NCI-H2107 treated with DMSO at 0.1 percent for 48 hours (cell line): ENCODE data around the gene DGCR6L.
"Not testable (repeated sequence)": the region's sequence is repeated elsewhere in the genome, so short reads cannot be mapped to it uniquely, and the experiment has no call there.

ENCODE experiments used
- DNase-seq: peaks from one replicate; lab custom pipeline; 2025; ENCODE audit not compliant: unreplicated experiment; lab: John Stamatoyannopoulos, UW

The DGCR6L gene

GRCh38 chr22:20292673-20293232 is 27.1 kb downstream of the DGCR6L start:
- no peak for DNase-seq

- no peak for DNase-seq
Observed at GRCh38 chr22:20292108-20292507, 27.8 kb downstream of the DGCR6L start.

- no peak for DNase-seq
Observed at GRCh38 chr22:20291604-20292063, 28.2 kb downstream of the DGCR6L start.

GRCh38 chr22:20291249-20291586 is 28.6 kb downstream of the DGCR6L start:
- no peak for DNase-seq

- DNase-seq = no peak
Observed at GRCh38 chr22:20290578-20291248, 29.1 kb downstream of the DGCR6L start.

GRCh38 chr22:20290045-20290392 is 29.8 kb downstream of the DGCR6L start:
- no peak for DNase-seq

GRCh38 chr22:20289182-20290044 is 30.4 kb downstream of the DGCR6L start:
- DNase-seq = not testable (repeated sequence)

GRCh38 chr22:20286784-20287423 is 33.0 kb downstream of the DGCR6L start:
- DNase-seq = not testable (repeated sequence)

- DNase-seq = not testable (repeated sequence)
Observed at GRCh38 chr22:20286312-20286660, 33.6 kb downstream of the DGCR6L start.

GRCh38 chr22:20285473-20286311 is 34.2 kb downstream of the DGCR6L start:
- not testable (repeated sequence) for DNase-seq

- no peak for DNase-seq
Observed at GRCh38 chr22:20284471-20285086, 35.3 kb downstream of the DGCR6L start.

GRCh38 chr22:20283674-20284066 is 36.2 kb downstream of the DGCR6L start:
- no peak for DNase-seq

GRCh38 chr22:20282901-20283673 is 36.8 kb downstream of the DGCR6L start:
- DNase-seq = no peak

- no peak for DNase-seq
Observed at GRCh38 chr22:20281891-20282290, 38.0 kb downstream of the DGCR6L start.

GRCh38 chr22:20281473-20281872 is 38.4 kb downstream of the DGCR6L start:
- DNase-seq = not testable (repeated sequence)

GRCh38 chr22:20280866-20281265 is 39.0 kb downstream of the DGCR6L start:
- no peak for DNase-seq

- DNase-seq = not testable (repeated sequence)
Observed at GRCh38 chr22:20280163-20280562, 39.7 kb downstream of the DGCR6L start.

GRCh38 chr22:20279662-20280134 is 40.2 kb downstream of the DGCR6L start:
- no peak for DNase-seq

- DNase-seq = not testable (repeated sequence)
Observed at GRCh38 chr22:20278726-20279490, 41.0 kb downstream of the DGCR6L start.
